Amniotic epithelial cell (primary cell): ENCODE results near the gene KCNJ10.

Source experiments
- DNase-seq: peaks from one replicate; pipeline ENCODE4 v3.0.0-alpha.2; 2010; ENCODE audit warnings: low read depth

KCNJ10 gene

DNA sequence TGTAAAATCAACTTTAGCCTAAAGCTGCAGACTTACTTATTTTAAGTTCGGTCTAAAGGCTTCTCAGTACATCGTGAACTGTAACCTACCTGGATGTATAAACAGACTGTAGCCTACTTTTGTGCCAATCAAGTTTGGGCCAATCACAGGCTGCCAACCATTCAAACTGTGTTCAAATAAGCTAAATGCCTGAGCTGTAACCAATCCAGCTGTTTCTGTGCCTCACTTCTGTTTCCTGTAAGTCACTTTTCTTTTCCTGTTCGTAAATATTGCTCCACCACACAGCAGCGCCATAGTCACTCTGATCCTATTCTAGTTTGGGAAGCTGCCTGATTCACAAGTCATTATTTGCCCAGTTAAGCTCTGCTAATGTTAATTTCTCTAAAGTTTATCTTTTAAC is 78.4 kb downstream of the KCNJ10 start:
- DNase-seq: peak; percentile 33

DNA sequence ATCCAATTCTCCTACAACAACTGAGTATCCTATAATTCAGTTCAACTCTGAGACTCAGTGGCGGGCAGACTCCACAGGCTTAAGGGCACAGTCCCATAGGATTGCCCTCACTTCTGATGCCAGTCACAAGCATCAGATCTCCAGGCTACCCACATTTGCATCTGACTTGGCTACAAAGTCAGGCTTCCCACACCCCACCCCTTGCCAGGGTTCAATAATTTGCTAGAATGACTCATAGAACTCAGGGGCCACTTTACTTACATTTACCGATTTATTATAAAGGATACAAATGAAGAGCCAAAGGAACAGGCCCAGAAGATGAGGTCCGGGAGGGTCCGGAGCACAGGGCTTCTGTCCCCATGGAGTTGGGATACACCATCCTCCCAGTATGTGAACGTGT is 80.0 kb downstream of the KCNJ10 start:
- no peak for DNase-seq

DNA sequence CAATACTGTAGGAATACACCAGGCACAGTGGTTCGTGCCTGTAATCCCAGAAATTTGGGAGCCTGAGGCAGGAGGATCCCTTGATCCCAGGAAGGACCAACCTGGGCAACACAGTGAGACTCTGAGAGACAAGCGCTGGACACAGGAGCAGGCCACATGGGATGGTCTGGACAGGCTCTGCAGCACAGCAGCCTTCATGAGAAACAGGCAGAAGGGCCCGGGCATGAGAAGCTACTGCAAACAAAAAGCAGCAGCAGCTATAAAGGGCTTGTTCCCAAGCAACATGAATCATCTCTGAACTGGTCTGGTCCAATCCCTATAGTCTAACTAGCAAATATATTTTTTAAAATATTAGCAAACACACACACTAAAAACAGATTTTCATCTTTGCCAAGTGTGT is 80.4 kb downstream of the KCNJ10 start:
- no peak for DNase-seq

DNA sequence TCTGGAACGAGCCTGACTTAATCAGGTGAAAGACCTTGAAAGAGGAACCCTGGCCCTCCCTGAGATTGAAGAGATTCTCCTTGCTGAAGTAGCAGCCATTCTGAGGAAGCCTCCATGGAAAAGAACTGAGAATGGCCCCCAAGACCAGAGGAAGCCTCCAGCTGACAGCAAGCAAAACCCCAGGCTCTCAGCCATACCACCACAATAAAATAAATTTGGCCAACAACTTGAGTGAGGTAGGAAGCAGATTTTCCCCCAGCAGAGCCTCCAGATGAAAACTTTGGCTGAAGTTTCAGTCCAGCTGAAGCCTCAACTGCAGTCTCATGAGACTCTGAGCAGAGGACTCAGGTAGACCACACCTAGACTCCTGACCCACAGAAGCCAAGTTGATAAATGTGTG is 82.0 kb downstream of the KCNJ10 start:
- DNase-seq: no peak

DNA sequence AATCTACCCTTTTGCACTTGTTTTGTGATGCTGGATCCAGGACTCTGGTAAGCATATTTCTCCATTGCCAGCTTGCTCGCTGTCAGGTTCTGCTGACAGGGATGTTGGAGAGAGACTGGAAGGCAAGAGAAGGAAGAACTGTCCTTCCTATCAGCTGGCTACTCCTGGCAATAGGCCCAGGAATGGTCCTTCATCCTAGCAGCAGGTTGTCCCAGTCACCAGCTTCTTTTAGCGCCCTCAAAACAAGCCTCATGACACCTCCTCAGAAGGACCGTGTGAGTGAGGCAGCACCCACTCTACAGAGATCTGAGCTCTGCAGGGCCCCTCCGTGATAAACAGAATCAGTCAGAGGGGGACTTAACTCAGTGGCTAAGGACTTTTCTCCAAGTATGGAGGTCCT is 82.8 kb downstream of the KCNJ10 start:
- DNase-seq: no peak

DNA sequence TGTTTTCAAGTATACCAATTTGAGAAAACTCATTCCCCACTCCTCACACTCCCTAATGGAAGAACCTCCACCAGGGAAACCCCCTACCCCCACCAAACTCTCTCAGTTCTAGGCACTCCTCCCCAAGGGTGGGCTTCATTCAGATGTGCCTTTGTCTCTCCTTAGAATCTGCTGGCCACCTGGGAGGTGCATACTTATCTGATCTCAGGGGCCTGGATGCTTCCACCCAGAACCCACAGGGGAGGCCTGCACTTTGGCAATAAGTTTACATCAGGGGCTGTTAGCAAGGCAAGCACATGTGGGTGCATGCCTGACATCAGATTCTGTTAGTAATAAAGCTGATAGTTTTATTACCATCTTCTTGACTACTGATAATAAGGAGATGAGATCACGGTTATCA is 83.4 kb downstream of the KCNJ10 start:
- DNase-seq: no peak

DNA sequence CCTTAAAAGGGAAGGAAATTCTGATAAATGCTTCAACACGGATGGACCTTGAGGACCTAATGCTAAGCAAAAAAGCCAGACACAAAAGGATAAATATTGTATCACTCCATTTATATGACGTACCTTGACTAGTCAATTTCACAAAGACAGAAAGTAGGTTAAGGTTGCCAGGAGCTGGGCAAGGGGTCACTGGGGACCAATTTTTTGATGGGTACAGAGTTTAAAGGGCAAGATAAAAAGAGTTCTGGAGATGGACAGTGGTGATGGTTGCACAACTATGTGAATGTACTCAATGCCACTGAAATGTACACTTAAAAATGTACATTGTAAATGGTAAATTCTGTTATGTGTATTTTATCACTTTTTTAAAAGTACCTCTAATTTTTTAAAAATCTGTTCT is 83.9 kb downstream of the KCNJ10 start:
- DNase-seq: no peak

DNA sequence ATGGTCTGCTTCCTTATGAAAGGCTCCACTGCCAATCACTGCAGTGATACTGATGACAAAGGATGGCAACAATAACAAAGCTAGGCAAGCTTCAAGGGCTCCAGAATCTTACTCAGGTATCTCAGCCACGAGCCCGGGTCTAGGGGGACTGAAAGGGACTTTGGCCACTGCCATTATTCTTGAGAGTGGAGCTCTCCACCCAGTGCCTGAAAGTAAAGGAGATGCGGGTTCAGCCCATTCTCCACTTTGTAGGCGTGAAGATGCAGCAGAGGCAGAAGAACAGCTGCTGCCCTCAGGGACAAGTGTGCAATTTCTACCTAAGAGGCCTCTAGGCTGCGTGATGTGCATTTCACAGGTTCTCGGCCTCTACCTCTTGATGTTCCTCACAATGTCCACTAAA is 84.5 kb downstream of the KCNJ10 start:
- no peak for DNase-seq

DNA sequence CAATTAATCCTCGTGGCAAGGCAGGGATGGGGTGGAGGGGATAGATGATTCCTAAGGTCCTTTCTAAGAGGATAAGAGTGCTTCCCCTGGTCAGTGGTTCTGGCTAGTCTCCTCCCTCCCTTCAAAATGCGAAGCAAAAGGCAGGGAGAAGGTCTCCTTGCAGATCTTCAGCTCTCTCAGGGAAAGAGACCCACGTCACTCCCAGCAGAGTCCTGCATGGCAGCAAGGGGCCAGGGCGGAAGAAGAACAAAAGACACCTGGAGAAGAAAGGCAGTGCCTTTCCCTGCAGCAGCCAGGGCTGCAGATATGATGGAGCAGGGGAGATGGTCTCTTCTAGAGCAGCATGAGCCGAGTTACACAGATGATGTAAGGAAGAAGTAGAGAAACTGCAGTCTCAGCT is 86.3 kb downstream of the KCNJ10 start:
- no peak for DNase-seq

DNA sequence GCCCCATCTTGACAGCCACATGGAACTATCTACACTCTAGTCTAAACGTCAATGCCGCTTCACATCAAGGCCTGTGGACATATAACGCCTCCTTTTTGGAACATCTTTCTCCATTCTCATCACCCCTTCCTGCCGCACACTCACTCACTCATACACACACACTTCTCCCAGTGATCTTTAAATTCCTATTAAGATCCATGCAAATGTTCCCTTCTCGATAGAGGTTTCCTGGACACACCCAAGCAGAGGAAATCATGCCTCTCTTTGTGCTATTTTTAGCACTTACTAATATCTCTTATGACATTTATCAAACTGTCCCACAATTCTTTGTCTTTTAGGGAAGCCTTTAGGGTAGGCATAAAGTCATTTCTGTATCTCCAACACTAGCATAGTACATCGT is 87.7 kb downstream of the KCNJ10 start:
- no peak for DNase-seq

DNA sequence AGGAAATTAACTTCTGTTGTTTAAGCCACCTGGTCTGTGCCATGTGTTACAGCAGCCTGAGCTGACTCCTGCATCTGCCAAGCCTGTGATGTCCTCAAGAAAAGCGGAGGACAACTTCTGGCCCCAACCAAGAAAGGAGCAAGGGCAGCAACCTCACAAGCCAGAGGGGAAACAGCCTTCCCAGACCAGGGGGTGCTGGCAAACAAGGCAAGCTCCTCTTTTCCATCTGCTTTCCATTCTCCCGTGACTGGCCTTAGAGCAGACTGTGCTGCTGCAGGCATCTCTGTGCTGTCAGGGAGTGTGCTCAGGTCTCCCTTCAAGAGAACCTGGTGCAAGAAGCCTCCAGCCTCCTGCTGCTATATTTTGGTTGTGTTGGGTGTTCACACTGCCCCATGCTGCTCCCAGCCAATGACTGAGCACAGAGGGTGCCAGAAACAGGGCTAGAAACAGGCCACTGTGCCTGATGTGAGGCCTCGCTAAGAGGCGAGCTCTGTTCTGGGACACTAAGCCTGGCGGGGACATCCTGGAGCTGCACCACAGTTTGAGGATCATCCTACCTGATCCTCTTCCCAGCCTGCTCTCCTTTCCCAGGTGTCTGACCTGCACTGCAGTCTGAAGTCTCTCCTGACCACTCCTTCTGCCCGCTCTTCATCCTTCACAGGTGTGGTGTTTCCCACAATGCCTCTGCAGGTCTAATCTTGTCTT is 88.5 kb downstream of the KCNJ10 start:
- DNase-seq: no peak

DNA sequence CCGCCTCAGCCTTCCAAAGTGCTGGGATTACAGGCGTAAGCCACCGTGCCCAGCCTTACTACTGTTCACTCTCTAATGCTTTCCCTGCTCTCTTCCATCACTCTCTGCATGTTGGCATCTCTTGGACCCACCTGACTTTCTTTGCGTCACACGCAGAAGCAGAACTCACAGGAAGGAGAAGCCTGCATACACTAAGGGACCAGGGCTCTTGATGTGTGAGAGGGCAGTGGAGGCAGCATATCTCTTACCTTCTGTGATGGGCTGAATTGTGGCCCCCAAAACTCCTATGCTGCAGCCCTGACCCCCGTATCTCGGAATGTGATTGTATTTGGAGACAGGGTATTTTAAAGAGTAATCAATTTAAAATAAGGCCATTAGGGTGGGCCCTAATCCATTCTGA is 89.2 kb downstream of the KCNJ10 start:
- no peak for DNase-seq

DNA sequence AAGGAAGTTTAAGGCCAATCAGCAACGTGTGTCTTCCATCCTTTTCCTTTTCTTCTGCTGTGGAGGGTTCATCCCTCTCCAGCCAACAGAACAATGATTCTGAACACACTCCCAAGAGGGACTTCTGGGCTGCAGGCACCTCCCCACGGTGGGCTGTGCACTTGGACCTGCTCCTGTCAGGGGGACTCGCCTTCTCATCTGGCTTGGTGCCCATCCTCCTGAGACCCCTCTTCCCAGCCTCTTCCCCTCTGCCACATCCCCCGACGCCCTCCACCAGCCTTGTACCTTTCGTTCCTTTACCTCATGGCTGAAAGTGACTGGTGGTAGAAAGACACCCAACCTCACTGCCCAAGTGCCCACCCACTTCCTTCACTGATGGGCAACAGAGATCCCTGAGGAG is 89.9 kb downstream of the KCNJ10 start:
- no peak for DNase-seq

DNA sequence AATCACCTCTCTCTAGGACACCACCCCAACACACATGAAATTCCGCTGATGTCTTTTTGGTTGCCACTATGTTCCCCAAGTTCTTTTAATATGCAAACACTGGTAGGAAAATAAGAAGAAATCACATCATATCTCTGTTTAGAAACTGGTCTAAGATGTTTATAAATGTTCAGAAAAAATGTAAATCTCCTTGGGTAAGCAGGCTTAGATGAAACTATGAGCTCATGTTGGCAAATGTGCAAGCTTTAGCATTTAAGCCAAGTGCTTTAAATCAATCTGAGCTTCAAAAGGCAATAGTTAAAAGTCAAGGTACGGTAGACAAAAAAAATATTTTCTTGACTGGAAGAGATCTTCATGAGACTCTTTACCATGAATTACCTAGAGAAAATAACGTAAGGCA is 90.7 kb downstream of the KCNJ10 start:
- peak; percentile 18 for DNase-seq

DNA sequence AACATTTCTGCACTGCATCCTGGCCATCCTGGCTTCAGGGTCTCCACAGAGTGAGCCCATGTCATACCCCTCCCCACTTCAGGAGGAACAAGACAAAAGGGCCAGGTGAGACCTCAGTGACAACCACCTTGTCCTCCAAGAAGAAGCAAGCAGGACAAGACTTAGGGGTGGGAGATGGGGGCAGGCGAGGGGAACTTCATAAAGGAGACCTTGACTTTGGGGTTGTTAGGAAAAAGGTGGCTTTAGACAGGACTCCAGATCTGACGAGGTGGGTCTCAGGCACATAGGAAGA is 91.9 kb downstream of the KCNJ10 start:
- DNase-seq: no peak

DNA sequence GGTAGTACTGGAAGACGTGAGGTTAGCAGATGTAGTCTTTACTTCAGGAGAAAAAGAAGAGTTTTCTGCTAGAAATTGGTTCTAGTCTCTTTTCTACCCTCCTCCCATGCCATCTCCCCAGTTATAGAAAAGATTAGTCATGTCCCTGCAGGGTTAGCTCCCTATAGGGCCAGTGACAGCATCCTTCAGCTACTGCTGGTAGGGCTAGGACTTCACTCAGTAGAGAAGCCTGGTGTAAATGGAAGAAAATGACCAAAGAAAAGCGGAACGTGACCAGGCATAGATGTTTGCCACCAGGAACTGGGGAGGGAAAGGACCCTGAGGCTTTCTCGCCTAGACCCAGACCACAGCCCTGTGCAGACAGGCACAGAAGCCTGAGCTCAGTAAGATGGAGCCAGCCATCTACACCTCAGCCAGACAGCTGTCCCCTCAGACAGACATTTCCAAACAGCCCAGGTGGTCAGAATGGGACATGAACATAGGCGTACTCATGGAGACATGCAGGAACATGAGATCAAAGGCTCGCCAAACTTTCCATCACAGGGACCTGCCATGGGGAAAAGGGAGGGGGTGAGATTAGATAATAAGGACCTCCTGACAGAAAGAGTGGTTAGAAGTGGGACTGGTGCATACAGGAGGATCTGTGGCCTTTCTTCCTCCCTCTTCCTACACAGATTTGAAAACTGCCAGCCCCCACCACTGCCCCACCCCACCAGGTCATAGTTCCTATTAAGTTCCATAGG is 92.4 kb downstream of the KCNJ10 start:
- DNase-seq: no peak

DNA sequence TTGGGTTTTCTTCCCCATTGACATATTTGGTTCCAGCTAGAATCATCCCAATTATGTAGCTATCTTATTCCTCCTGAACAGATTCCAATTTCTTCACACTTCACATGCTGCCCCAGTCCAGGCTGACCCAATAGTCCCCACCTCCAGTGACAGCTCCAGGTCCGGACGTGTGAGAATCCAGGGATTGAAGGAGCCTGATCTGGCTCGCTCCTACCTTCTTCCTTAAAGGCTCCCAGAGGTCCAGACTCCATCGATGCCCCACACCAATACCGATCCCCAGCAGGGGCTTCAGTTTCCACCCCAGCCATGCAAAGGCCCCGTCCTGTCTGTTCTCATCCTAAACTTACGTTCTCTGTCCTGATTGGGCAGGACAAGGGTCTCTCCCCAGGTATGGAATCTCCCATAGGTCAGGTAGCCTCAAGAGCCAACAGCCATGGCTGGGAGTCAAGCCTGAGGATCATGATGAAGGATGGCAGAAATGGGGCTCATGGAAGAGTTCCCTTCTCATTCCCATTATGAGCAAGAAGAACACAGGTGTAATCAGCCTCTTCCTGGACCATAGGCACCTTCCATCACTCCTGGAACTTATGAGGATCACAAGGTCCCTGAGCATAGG is 95.5 kb downstream of the KCNJ10 start:
- no peak for DNase-seq

DNA sequence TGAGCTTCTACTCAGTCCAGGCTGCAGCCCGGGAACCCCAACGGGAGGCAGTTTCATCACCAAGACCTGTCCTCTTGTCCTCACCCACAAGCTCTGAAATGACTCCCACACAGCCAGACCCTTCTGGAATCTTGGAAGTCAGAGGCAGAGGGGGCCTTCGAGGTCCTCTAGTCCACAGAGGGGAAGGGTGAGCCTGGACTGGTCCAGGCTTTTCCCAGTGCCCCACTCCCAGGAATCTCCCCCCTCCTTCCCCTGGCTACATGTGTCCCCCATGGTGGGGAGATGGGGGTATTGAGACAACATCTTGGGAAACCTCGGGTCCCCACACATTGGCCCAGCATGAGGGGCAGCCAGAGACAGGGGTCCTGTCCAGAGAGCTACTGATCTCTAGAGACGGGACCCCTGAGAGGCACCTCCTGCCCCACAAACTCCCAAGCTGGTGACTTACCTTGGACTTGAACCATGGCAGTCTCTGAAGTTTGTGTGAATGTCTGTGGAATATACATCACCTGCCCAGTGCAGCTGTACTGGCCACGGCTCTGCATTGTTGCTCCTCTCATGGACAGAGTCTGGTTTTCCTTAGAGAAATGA is 96.5 kb downstream of the KCNJ10 start:
- no peak for DNase-seq

DNA sequence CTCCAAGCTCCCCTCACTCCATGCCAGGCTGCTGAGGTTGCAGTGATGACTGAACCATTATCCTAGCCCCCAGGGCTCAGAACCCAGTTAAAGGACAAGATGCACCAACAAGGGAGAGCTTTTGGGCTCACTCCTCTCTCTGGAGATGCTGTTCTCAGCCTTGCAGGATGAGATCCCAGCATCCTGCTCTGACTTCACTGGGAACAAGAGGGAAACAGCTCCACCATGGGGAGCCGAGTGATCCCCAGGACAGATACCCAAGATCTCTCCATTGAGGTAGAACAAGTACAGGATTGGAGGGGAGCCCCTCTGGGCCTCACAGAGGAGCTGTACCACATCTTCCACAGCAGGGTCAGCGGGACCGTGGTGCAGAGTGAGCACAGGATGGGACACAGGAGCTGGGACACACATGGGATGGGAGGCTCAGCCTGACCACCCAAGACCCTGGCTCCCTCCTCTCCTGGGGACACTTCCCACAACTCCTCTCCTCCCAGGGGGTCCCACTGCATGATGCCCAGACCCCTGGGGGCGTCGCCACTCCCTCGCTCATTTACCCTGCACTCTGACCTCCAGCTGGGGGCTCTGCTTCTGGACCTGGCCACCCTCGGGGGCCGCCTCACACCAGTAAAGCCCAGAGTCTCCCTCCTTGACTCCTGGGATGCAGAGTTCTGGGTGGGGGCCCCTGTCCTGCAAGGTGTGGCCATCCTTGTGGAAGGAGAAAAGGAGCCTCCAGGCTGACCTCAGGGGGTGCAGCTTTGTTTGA is 97.3 kb downstream of the KCNJ10 start:
- DNase-seq: no peak

DNA sequence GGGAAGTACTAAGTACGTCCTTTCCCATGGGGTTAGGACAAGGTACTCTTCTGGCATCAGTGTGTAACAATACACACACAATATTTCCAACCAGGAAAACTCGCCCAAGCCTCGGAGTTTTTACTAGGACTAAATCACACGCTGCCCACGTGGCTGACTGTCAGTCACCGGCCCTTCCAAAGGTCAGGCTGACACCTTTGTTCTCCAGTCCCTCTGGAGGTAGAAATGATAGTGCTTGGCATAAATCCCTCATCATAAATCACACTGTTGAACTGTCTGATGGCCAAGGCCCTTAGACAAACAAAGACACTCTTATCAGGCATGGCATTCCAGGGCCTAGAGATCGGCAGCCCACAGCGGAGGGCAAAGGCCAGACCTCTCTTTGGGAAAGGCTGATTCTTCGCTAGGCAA is 99.0 kb downstream of the KCNJ10 start:
- DNase-seq: no peak

DNA sequence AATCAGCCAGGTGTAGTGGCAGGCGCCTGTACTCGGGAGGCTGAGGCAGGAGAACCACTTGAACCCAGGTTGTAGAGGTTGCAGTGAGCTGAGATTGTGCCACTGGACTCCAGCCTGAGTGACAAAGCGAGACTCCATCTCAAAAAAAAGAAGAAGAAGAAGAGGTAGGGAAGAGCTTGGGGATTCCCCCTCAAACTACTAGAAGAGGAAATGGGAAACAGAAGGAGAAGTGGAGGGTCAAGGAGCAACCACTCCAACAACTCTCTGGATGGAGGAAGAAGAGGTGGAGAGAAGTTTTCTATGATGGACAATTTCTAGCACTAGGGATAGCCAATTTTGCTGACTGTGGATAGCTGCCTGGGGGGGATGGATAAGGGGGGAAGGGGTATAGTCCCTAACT is 101.1 kb downstream of the KCNJ10 start:
- no peak for DNase-seq

DNA sequence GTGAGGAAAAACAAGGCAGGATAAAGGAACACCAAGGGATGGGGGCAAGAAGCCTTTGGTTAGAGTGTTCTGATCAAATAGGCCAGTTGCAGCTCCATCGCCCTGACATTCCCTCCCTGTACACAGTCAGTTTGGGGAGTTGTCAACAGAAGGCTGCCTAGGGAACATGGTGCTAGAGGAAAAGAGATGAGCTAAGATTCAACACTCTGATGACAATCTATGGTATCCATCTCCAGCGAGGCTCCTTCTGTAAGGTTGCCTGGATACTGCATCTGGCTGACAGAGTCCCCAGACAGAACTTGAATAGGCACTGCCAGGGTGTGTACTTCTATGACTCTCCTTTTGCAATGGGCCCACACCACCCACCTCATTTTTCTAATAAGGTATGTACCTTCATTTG is 104.7 kb downstream of the KCNJ10 start:
- DNase-seq: no peak

DNA sequence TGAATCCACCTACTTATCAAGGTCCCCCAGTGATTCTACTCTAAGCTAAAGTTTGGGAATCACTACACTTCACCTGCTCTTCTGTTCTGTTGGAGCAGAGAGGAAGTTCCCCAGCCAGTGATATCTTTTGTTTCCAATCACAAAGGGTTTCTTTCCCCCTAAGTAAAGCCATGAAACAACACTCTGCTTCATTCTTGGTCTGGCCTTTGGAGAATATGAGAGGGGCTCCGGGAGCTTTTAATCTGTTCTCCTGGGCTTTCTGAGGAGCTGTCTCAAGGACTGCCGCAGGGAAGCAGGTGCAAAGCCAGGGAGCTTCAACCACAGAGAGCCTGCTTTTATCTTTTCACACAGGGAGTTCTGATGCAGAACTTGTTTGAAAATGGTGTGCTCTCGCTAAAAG is 105.8 kb downstream of the KCNJ10 start:
- no peak for DNase-seq
